Breast epithelium (tissue), 3 donors: Measurements from ENCODE around the gene HOOK2.

Source experiments
- CTCF ChIP-seq, 3 donors: fragments of 450-650 bp; IDR thresholded peaks; one replicate each; pipeline ENCODE4 v1.5.1; 2016 to 2017; ENCODE audit warnings: antibody characterized with exemption in 3 of 3, mild to moderate bottlenecking in 3 of 3, moderate library complexity in 3 of 3
- POLR2A ChIP-seq: fragments of 450-650 bp; IDR thresholded peaks from one replicate; pipeline ENCODE4 v1.6.1; 2016; ENCODE audit warnings: antibody characterized with exemption, mild to moderate bottlenecking, moderate library complexity
- POLR2AphosphoS5 ChIP-seq, 3 donors: sonication (generic); formaldehyde crosslinking; IDR thresholded peaks; one replicate each; pipeline ENCODE4 v1.6.1; 2017; ENCODE audit warnings: antibody characterized with exemption in 3 of 3

GRCh38 chr19:12788042-12788681 is 12.8 kb upstream of the HOOK2 start:
- TF ChIP-seq CTCF (IDR thresholded peaks at IDR 0.05) = no peak
- no peak for TF ChIP-seq POLR2AphosphoS5 (IDR thresholded peaks at IDR 0.05)
- no peak for TF ChIP-seq POLR2A
